AG09309 (cell line): ENCODE measurements around the gene MTNR1B.

Source experiments
- DNase-seq: peaks from one replicate; pipeline ENCODE4 v3.0.0-alpha.2; 2010; ENCODE audit warnings: low read depth
- H3K4me3 ChIP-seq: 2 replicates; pipeline ENCODE4 v1.5.1; 2011; ENCODE audit warnings: mild to moderate bottlenecking, low read depth, low read length, moderate library complexity; ENCODE audit not compliant: control insufficient read depth
- CTCF ChIP-seq: IDR thresholded peaks from 2 replicates; pipeline ENCODE4 v1.5.1; 2011; ENCODE audit warnings: mild to moderate bottlenecking, low read depth, low read length, inconsistent platforms; ENCODE audit not compliant: insufficient read depth, control insufficient read depth; ENCODE audit errors: missing control alignments

MTNR1B gene

GRCh38 chr11:92941676-92942571, 27.5 kb upstream of the MTNR1B start:
- no peak overlapping the region for H3K4me3 ChIP-seq
- TF ChIP-seq CTCF: peak; percentile 72
- DNase-seq: no peak

GRCh38 chr11:92946707-92947106, 22.7 kb upstream of the MTNR1B start:
- H3K4me3 ChIP-seq: no peak overlapping the region
- DNase-seq: no peak
- no peak for TF ChIP-seq CTCF

- no peak overlapping the region for H3K4me3 ChIP-seq
- TF ChIP-seq CTCF: no peak
- DNase-seq: no peak
Measured at GRCh38 chr11:92948116-92948515, 21.3 kb upstream of the MTNR1B start.

GRCh38 chr11:92954003-92954402, 15.4 kb upstream of the MTNR1B start:
- no peak for TF ChIP-seq CTCF
- no peak for DNase-seq
- no peak overlapping the region for H3K4me3 ChIP-seq

GRCh38 chr11:92955860-92956259, 13.6 kb upstream of the MTNR1B start:
- no peak for DNase-seq
- TF ChIP-seq CTCF: no peak
- no peak overlapping the region for H3K4me3 ChIP-seq

GRCh38 chr11:92960886-92961285, 8.6 kb upstream of the MTNR1B start:
- DNase-seq: no peak
- no peak overlapping the region for H3K4me3 ChIP-seq
- peak; percentile 12 for TF ChIP-seq CTCF
